Mammary epithelial cell (primary cell): Measurements from ENCODE around the gene FBP1.

Experiments used
- EZH2 ChIP-seq: IDR thresholded peaks from 2 replicates; pipeline ENCODE4 v1.6.1; 2012; ENCODE audit warnings: low read length, inconsistent platforms, borderline replicate concordance
- TF ChIP-seq, protein P1 (sequence below), 2 donors: IDR thresholded peaks in 1 of 2; conservative IDR thresholded peaks in 1 of 2; 2 replicates each; pipeline ENCODE4 v1.5.1; 2011 to 2012; ENCODE audit warnings: inconsistent platforms in 2 of 2, low read length in 2 of 2, mild to moderate bottlenecking in 2 of 2, control low read depth in 1 of 2, low read depth in 1 of 2; ENCODE audit not compliant: insufficient read depth in 1 of 2; ENCODE audit errors: extremely low read depth in 1 of 2

GRCh38 chr9:94602666-94603065 is 36.7 kb downstream of the FBP1 start:
- TF ChIP-seq, protein P1, sequence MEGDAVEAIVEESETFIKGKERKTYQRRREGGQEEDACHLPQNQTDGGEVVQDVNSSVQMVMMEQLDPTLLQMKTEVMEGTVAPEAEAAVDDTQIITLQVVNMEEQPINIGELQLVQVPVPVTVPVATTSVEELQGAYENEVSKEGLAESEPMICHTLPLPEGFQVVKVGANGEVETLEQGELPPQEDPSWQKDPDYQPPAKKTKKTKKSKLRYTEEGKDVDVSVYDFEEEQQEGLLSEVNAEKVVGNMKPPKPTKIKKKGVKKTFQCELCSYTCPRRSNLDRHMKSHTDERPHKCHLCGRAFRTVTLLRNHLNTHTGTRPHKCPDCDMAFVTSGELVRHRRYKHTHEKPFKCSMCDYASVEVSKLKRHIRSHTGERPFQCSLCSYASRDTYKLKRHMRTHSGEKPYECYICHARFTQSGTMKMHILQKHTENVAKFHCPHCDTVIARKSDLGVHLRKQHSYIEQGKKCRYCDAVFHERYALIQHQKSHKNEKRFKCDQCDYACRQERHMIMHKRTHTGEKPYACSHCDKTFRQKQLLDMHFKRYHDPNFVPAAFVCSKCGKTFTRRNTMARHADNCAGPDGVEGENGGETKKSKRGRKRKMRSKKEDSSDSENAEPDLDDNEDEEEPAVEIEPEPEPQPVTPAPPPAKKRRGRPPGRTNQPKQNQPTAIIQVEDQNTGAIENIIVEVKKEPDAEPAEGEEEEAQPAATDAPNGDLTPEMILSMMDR (conservative IDR thresholded peaks at IDR 0.05 in 1 of 2, IDR thresholded peaks at IDR 0.05 in 1 of 2; ENCODE audit: extremely low read depth in 1 of 2, insufficient read depth in 1 of 2, low read depth in 1 of 2, low read length in 2 of 2), result no peak
- TF ChIP-seq EZH2, result no peak
